Stimulated activated CD8-positive, alpha-beta memory T cell treated with anti-CD3 and anti-CD28 coated beads, Interleukin-2, amount 100 ng/mL, for 1 hour (primary cell): ENCODE results near the gene MS4A15.
"Not testable (repeated sequence)": the region's sequence is repeated elsewhere in the genome, so short reads cannot be mapped to it uniquely, and the experiment has no call there.

Experiments used
- DNase-seq, 2 donors: peaks; one replicate each; pipeline ENCODE4 v3.0.0-alpha.2; 2020; ENCODE audit warnings: low read depth in 2 of 2

The MS4A15 gene

DNA sequence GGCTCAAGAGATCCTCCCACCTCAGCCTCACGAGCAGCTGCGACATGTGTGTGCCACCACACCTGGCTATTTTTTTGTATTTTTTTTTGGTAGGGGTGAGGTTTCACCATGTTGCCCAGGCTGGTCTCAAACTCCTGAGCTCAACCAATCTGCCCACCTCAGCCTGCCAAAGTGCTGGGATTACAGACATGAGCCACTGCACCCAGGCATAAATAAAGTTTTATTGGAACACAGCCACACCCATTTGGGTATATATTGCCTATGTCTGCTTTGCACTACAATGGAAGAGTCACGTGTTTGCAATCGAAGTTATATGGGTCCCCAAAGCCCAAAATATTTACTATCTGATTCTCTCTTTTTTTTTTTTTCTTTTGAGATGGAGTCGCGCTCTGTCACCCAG, 1.8 kb upstream of the MS4A15 start:
- DNase-seq: no peak

- DNase-seq: no peak
Observed at GRCh38 chr11:60757231-60757800, 649 bp downstream of the MS4A15 start.

DNA sequence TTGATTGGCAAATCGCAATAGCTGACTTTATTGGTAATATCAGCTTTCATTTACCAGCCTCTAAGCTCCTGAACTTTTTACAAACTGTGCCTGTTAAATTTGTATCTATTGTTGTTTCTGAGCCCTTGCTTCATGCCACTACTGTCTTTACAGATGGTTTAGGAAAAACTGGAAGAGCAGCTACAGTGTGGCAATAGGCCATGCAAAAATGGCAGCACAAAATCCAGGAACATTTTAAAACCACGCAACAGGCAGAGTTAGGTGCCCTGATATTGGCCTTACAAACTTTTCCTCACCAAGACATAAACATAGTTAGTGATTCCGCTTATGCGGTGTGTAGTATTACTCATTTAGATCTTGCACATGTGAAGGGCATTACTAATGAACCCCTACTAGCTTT, 2.0 kb downstream of the MS4A15 start:
- DNase-seq: not testable (repeated sequence)

- DNase-seq: not testable (repeated sequence)
Observed at GRCh38 chr11:60759438-60760225, 3.0 kb downstream of the MS4A15 start.

- DNase-seq: no peak
Observed at GRCh38 chr11:60761436-60762190, 4.9 kb downstream of the MS4A15 start.

- no peak for DNase-seq
Observed at GRCh38 chr11:60762851-60763691, 6.4 kb downstream of the MS4A15 start.

DNA sequence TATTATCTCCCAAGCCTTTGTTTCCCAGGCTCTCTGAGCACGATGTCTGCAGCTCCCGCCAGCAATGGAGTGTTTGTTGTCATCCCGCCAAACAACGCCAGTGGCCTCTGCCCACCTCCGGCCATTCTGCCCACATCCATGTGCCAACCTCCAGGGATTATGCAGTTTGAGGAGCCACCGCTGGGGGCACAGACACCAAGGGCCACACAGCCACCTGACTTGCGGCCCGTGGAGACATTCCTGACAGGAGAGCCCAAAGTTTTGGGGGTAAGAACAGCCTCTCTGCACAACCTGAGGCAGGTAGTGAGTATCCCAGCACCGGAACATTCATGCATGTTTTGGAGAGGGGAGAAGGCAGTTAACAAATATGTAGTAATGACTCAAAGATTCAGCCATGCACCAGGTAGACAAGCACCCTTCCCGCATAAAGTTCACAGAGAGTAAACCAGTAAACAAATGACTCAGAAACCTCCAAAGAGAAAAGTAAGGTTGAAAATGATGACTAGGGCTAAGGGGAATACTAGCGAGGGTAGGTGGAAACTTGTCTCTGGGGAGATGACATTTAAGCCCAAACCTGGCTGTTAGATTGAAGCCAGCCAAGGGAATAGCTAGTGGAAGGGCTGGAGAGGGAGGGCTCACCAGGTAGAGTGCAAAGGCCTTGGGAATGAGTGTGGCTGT, 7.2 kb downstream of the MS4A15 start:
- no peak for DNase-seq

GRCh38 chr11:60764879-60765278, 8.2 kb downstream of the MS4A15 start:
- no peak for DNase-seq

- DNase-seq: no peak
Observed at GRCh38 chr11:60765355-60765754, 8.7 kb downstream of the MS4A15 start.

DNA sequence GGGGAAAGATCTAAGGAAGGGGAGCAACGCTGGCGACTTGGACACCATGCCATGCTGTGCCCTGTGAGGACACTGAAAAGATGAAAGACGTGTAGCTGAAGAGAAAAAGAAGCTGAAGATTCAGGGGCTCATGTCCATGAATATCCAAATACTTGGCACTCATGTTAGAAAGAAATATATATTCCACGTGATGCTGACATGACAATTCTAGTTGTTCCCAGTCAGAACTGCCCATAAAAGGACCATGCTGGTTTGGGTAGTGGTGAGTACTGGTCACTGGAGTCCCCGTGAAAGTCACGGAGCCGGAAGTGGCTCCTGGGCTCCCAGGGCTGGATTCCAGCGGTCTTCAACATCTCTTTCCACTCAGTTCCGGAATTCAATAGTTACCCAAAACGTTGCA, 9.9 kb downstream of the MS4A15 start:
- no peak for DNase-seq

GRCh38 chr11:60767388-60767811, 10.7 kb downstream of the MS4A15 start:
- DNase-seq: no peak

- no peak for DNase-seq
Observed at GRCh38 chr11:60768202-60768601, 11.5 kb downstream of the MS4A15 start.

GRCh38 chr11:60769273-60769672, 12.6 kb downstream of the MS4A15 start:
- no peak for DNase-seq

DNA sequence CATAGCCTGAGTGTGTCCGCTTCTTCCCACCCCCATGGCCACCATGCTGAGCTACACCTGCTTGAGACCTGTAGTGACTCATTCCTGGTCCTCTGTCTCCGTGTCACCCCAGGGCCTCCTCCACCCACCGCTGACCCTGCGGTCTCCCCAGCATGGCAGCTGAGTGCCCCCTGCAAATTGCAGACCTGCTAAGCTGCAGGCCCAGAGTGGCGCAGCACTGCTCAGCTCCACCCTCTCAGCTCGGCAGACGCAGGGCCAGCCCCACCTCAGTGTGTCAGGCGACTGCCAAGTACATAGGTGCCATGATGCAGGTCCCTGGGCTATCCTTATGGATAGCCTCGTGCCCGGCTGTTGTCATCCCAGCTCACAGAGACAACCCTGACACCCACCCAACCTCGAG, 13.1 kb downstream of the MS4A15 start:
- DNase-seq: no peak

DNA sequence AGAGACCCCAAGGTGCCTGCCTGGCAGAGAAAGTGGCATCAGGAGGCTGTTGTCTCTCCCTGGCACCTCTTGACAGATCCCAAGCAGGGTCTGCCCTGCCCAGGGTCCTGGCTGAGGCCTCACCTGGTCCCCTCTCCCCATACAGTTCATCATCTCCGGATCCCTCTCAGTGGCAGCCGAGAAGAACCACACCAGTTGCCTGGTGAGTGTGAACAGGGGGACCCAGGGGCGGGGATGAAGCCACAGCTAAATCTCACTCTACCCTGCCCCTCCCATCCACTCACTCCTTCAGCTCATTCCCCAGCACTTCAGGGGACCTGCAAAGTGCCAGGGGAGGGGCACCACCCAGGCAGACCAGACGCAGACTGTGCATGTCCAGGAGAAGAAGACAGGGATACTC, 14.5 kb downstream of the MS4A15 start:
- DNase-seq: no peak

DNA sequence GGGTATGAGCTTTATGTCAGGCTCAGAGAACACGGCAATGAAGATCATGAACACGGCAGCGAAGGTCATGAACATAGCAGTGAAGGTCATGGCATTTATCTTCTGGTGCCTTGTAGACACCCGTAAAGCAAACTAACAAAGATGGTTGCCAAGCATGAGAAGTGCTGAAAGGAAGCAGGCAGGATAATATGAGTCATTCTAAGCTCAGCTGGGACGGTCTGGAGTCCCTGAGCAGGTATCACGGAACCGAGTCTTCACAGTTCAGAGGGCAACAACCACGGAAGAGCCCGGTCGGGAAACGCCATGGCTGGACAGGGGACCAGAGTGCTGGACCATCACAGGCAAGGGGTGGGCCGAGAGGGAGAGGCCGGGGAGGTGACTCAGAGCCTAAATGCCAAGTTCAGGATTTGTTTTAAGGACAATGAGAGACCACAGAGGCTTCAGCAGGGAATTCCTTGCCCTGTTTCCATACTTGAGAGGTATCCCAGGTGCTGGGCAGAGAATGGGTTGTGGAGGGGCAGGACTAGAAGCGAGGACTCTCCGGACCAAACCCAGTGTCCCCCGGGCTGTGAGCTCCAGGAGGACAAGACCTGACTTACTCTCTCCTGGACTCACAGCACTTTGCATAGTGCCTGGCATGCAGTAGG, 15.3 kb downstream of the MS4A15 start:
- no peak for DNase-seq

DNA sequence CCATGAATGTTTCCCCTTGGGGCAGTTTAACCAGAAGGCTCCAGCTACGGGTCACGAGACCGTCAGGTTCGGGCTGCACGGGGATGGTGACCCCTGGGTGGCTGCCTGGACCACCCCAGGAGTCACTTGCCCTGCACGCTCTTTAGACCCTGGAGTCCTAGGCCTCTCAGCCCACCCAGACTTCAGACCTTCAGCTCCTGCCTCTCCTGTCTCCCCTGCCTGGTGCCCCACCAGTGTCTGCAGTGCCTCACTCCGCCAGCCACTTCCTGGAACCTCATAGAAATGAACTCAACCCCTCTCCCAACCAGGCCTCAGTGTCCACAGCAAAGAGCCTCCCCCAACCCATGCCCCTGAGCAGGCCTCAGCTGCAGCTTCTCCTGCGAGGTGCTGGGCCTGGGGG, 16.0 kb downstream of the MS4A15 start:
- DNase-seq: no peak

DNA sequence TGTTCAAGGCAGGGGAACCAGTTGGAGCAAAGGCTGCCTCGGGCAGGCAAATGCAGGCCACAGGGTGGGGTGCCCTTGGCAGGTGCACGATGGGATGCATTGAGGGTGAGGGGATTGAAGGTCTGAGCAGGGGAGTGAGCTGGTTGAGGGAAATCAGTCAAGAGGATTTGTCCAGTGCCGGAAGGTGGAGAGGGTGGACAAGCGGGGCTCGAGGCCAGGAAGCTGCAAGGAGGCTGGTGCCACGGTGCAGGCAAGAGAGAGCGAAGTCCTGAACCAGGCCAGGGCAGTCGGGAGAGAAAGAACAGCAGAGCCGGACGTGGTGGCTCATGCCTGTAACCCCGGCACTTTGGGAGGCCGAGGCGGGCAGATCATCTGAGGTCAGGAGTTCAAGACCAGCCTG, 18.1 kb downstream of the MS4A15 start:
- DNase-seq: no peak

GRCh38 chr11:60775420-60775961, 18.8 kb downstream of the MS4A15 start:
- DNase-seq: peak; percentile 63 to 64

DNA sequence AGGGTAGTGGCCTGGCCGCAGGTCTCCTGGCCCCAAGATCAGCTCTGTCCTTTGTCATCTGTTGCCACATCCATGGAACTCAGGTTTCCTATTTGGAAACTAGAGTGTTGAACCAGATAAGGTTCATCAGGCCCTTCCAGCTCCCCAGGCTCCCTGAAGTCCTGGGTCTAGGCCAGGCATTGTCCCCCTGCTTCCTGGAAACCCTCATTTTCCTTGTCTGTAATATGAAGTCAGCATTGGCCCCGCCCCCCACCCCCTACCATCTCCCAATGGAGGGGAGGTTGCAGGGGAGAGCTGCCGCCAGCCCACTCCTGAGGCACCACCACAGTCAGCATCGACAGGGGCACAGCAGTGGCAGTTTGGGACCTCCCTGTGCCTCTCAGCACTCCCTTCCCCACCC, 19.5 kb downstream of the MS4A15 start:
- DNase-seq: no peak

GRCh38 chr11:60777106-60777505, 20.4 kb downstream of the MS4A15 start:
- DNase-seq: no peak
